ENCODE measurements around the gene OTOS. TPM values are rescaled to one million over a fixed set of nuclear protein-coding genes. Genes with fewer than 3 reads are reported as not detected.

Gene OTOS
- total RNA-seq, 1 experiment from 2014 or later: not detected

DNA sequence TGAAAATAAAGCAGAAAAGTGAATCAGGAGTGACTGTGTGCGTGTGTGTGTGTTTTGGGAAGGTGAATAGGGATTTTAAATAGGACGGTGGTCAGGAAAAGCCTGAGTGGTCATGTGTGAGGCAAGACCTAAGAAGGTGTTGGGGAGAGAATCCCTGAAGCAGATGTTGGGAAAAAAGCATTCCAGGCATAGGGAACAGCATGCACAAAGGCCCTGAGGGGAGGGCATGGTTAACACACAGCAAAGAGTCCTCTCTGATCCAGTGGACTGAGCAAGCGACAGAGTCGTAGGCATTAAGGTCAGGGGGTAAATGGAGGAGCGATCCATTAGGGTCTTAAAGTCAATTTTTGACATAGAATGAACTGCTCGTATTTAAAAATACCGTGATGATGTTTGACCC lies 34.0 kb upstream of the OTOS start:
- no peak for DNase-seq
- no TSS peak for BruUV-seq (replicated peaks)
- Mint-ChIP-seq H3K4me3 (ENCODE audit: low read depth, unreplicated experiment) (no peak overlapping the region), H3K27ac (ENCODE audit: unreplicated experiment) (no peak overlapping the region), H3K36me3 (ENCODE audit: insufficient read depth, unreplicated experiment) (no peaks in the 10 kb centered on the region), H3K4me1 (ENCODE audit: low read depth, unreplicated experiment) (no peaks in the 10 kb centered on the region), H3K9me3 (ENCODE audit: low read depth, unreplicated experiment) (no peaks in the 10 kb centered on the region), H3K27me3 (ENCODE audit: unreplicated experiment) (peaks cover 100% of the 10 kb centered on the region)
- intact Hi-C loops (cut with micrococcal nuclease; ENCODE audit: unreplicated experiment): no loop called here
- CTCF ChIA-PET: no interaction called here
- TF ChIP-seq, protein P1, sequence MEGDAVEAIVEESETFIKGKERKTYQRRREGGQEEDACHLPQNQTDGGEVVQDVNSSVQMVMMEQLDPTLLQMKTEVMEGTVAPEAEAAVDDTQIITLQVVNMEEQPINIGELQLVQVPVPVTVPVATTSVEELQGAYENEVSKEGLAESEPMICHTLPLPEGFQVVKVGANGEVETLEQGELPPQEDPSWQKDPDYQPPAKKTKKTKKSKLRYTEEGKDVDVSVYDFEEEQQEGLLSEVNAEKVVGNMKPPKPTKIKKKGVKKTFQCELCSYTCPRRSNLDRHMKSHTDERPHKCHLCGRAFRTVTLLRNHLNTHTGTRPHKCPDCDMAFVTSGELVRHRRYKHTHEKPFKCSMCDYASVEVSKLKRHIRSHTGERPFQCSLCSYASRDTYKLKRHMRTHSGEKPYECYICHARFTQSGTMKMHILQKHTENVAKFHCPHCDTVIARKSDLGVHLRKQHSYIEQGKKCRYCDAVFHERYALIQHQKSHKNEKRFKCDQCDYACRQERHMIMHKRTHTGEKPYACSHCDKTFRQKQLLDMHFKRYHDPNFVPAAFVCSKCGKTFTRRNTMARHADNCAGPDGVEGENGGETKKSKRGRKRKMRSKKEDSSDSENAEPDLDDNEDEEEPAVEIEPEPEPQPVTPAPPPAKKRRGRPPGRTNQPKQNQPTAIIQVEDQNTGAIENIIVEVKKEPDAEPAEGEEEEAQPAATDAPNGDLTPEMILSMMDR (IDR thresholded peaks at IDR 0.05; ENCODE audit: unreplicated experiment): no peak

DNA sequence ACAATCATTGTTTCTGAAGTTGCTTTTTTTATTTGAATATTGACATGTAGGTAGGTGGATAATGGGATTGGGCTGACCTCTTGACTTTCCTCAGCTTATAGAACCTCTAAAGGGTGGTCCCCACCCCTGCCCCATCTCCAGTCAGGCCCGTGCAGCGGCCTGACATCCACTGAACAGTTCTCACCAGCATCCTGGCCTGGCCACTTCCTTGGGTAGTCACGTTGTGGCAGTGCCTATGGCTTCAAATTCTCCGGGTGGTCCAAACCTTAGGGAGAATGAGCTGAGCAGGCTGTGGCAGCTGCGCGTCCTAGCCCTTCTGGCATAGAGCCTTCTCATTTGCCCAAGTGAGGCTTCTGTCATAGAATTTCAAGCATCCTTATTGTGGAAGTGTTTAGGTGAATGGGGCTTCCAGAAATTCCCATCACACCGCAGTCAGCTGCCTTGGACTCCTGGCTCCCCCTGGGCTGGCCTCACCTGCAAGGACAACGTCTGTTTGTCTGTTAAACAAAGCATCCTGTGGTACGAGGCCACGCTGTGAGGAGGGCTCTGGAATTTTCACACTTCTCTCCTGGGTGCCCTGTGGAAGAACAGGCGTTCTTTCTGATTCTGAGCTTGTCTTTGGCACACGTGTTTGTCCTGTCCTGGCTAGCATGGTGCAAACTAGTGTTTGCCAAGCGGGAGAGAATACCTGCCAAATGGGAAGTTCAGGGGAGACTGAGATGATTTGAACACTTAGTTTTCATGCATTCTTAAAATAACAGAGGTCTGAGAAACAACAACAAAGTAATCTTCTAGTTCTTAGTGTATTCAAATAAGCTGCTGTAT lies 31.8 kb upstream of the OTOS start:
- TF ChIP-seq, protein P1 (IDR thresholded peaks at IDR 0.05; ENCODE audit: unreplicated experiment): no peak
- no TSS peak for BruUV-seq (replicated peaks)
- Mint-ChIP-seq H3K27me3 (ENCODE audit: unreplicated experiment) (peaks cover 94% of the 10 kb centered on the region), H3K36me3 (ENCODE audit: insufficient read depth, unreplicated experiment) (no peaks in the 10 kb centered on the region), H3K4me3 (ENCODE audit: low read depth, unreplicated experiment) (no peak overlapping the region), H3K27ac (ENCODE audit: unreplicated experiment) (no peak overlapping the region), H3K9me3 (ENCODE audit: low read depth, unreplicated experiment) (no peaks in the 10 kb centered on the region), H3K4me1 (ENCODE audit: low read depth, unreplicated experiment) (no peaks in the 10 kb centered on the region)
- CTCF ChIA-PET: no interaction called here
- DNase-seq: no peak
- intact Hi-C loops (cut with micrococcal nuclease; ENCODE audit: unreplicated experiment): no loop called here

- H3K36me3 Mint-ChIP-seq (ENCODE audit: insufficient read depth, unreplicated experiment): no peaks in the 10 kb centered on the region
- H3K9me3 Mint-ChIP-seq (ENCODE audit: low read depth, unreplicated experiment): no peaks in the 10 kb centered on the region
Observed at GRCh38 chr2:240170883-240171282, 30.4 kb upstream of the OTOS start.

DNA sequence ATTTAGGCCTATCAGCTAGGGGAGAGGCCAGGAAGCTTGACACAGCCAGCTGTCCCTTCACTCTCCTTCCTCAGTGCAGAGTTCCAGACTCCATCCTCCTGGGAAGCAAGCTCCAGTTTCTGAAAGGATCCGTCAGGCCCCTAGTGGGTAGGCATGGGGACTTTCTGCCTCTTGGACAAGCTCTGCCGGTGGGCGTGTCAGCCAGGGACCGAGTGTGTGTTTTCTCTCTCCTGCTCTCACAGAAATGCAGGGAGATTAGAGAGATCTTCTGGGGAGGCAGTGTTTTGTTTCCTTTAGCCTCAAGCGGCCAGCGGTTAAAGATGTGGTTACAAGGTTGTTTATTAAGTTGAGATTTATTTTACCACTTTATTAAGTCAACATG lies 29.9 kb upstream of the OTOS start:
- no peak overlapping the region for H3K27ac Mint-ChIP-seq (ENCODE audit: unreplicated experiment)
- no peaks in the 10 kb centered on the region for H3K9me3 Mint-ChIP-seq (ENCODE audit: low read depth, unreplicated experiment)
- BruUV-seq (replicated peaks): no TSS peak
- TF ChIP-seq, protein P1 (IDR thresholded peaks at IDR 0.05; ENCODE audit: unreplicated experiment): no peak
- peaks cover 94% of the 10 kb centered on the region for H3K27me3 Mint-ChIP-seq (ENCODE audit: unreplicated experiment)
- H3K4me3 Mint-ChIP-seq (ENCODE audit: low read depth, unreplicated experiment): no peak overlapping the region
- DNase-seq: no peak
- no peaks in the 10 kb centered on the region for H3K36me3 Mint-ChIP-seq (ENCODE audit: insufficient read depth, unreplicated experiment)
- CTCF ChIA-PET: no interaction called here
- no peaks in the 10 kb centered on the region for H3K4me1 Mint-ChIP-seq (ENCODE audit: low read depth, unreplicated experiment)
- intact Hi-C loops (cut with micrococcal nuclease; ENCODE audit: unreplicated experiment): no loop called here

More at GRCh38 chr2:240170883-240171282, 30.4 kb upstream of the OTOS start:
- H3K27me3 Mint-ChIP-seq (ENCODE audit: unreplicated experiment): peaks cover 94% of the 10 kb centered on the region
- CTCF ChIA-PET: no interaction called here
- no peak overlapping the region for H3K27ac Mint-ChIP-seq (ENCODE audit: unreplicated experiment)
- H3K4me1 Mint-ChIP-seq (ENCODE audit: low read depth, unreplicated experiment): no peaks in the 10 kb centered on the region
- intact Hi-C loops (cut with micrococcal nuclease; ENCODE audit: unreplicated experiment): no loop called here
- TF ChIP-seq, protein P1 (IDR thresholded peaks at IDR 0.05; ENCODE audit: unreplicated experiment): no peak
- DNase-seq: no peak
- no peak overlapping the region for H3K4me3 Mint-ChIP-seq (ENCODE audit: low read depth, unreplicated experiment)
- no TSS peak for BruUV-seq (replicated peaks)

Measured in Calu3 (cell line).